T-cell (primary cell): Measurements from ENCODE around the gene JMJD7. TPM values are rescaled to one million over a fixed set of nuclear protein-coding genes. Genes with fewer than 3 reads are reported as not detected.

Experiments used
- ATAC-seq, 4 experiments: fragments of 200-7000 bp in 3 of 4; fragments of 150-1000 bp in 1 of 4; cut with Tn5 transposase; replicated peaks in 1 of 4; 1 replicate in 3 of 4; 2 replicates in 1 of 4; pipeline ENCODE4 v1.10.0; 2021; ENCODE audit warnings: moderate library complexity in 3 of 4, mild to moderate bottlenecking in 2 of 4, moderate number of reproducible peaks in 1 of 4
- CTCF ChIA-PET, 2 donors: fragments of 300-600 bp; sonication (Branson Sonifier 250); formaldehyde crosslinking; loops; one replicate each; lab custom pipeline; 2022; ENCODE audit warnings: antibody characterized with exemption in 2 of 2; lab: Charles Lee
- POLR2A ChIA-PET, 2 donors: fragments of 300-600 bp; sonication (Branson Sonifier 250); formaldehyde crosslinking; loops; one replicate each; lab custom pipeline; 2022; ENCODE audit warnings: antibody characterized with exemption in 2 of 2; lab: Charles Lee
- DNase-seq, 35 experiments: peaks; one replicate each; pipeline versions ENCODE4 v3.0.0 to v3.0.0-alpha.2; 2013 to 2023
- H3K27ac ChIP-seq: one replicate; pipeline ENCODE4 v1.5.1; 2013; ENCODE audit warnings: low read length
- H3K27me3 ChIP-seq, 2 experiments: replicated peaks in 1 of 2; 1 replicate in 1 of 2; 2 replicates in 1 of 2; pipeline versions ENCODE4 v1.6.1 to v1.7.0; 2013; ENCODE audit warnings: low read length in 1 of 2, mixed read lengths in 1 of 2; ENCODE audit not compliant: control insufficient read depth in 2 of 2, insufficient read depth in 2 of 2; ENCODE audit errors: extremely low read depth in 1 of 2
- H3K36me3 ChIP-seq, 2 donors: 1 replicate in 1 of 2; 2 replicates in 1 of 2; pipeline versions ENCODE4 v1.6.1 to v1.7.0; 2013; ENCODE audit warnings: low read length in 1 of 2; ENCODE audit not compliant: control insufficient read depth in 2 of 2, insufficient read depth in 1 of 2; ENCODE audit errors: extremely low read depth in 1 of 2
- H3K4me1 ChIP-seq, 2 experiments: 1 replicate in 1 of 2; 2 replicates in 1 of 2; pipeline versions ENCODE4 v1.6.1 to v1.7.0; 2013; ENCODE audit warnings: low read length in 2 of 2, mixed read lengths in 1 of 2; ENCODE audit not compliant: insufficient read depth in 2 of 2, control insufficient read depth in 1 of 2; ENCODE audit errors: extremely low read depth in 1 of 2
- H3K4me3 ChIP-seq, 2 donors: 1 replicate in 1 of 2; 2 replicates in 1 of 2; pipeline versions ENCODE4 v1.5.1 to v1.7.0; 2013; ENCODE audit warnings: mild to moderate bottlenecking in 2 of 2, low read length in 1 of 2, moderate library complexity in 1 of 2; ENCODE audit not compliant: control insufficient read depth in 1 of 2; ENCODE audit errors: extremely low read depth in 1 of 2
- H3K9me3 ChIP-seq: 2 replicates; pipeline ENCODE4 v1.7.0; 2013
- H3K27ac Mint-ChIP-seq, 2 donors: one replicate each; pipeline ENCODE4 v1.8.0; 2020 to 2021; ENCODE audit warnings: mild to moderate bottlenecking in 2 of 2, mixed read lengths in 2 of 2
- H3K27me3 Mint-ChIP-seq, 2 donors: one replicate each; pipeline ENCODE4 v1.8.0; 2021 to 2022; ENCODE audit warnings: mixed read lengths in 2 of 2
- H3K36me3 Mint-ChIP-seq: one replicate; pipeline ENCODE4 v1.8.0; 2021; ENCODE audit warnings: mixed read lengths
- H3K4me1 Mint-ChIP-seq, 3 donors: one replicate each; pipeline ENCODE4 v1.8.0; 2020 to 2022; ENCODE audit warnings: mixed read lengths in 3 of 3, mild to moderate bottlenecking in 1 of 3
- H3K4me3 Mint-ChIP-seq, 3 donors: one replicate each; pipeline ENCODE4 v1.8.0; 2020 to 2022; ENCODE audit warnings: mild to moderate bottlenecking in 3 of 3, mixed read lengths in 3 of 3, moderate library complexity in 3 of 3
- H3K9me3 Mint-ChIP-seq, 3 donors: one replicate each; pipeline ENCODE4 v1.8.0; 2020 to 2022; ENCODE audit warnings: mixed read lengths in 3 of 3
- WGBS: methylation state at CpG from one replicate; pipeline ENCODE4 v1.1.5; 2013; ENCODE audit warnings: missing lambda C conversion rate; ENCODE audit not compliant: insufficient coverage; 5-methylcytosine and 5-hydroxymethylcytosine counted together
- total RNA-seq, 35 experiments: library from RNA in 6 of 35; stranded (reverse) in 6 of 35; fragments of 120-200 nt in 1 of 35; gene quantifications; one replicate each; pipeline versions ENCODE4 v1.2.1 to v1.2.4 and lab custom pipeline; 2013 to 2026

JMJD7 gene
- total RNA-seq, 5 donors from 2014 or later (not counting 1 experiment from before 2014, with no cell fraction given) = 35.8 to 72.7 (median 45.3) TPM

GRCh38 chr15:41881920-41882688 is 54.2 kb downstream of the JMJD7 start:
- Mint-ChIP-seq H3K27ac (no peak overlapping the region), H3K4me3 (peak overlapping the region in 1 of 3 donors; percentile 65), H3K4me1 (peaks cover 6 to 16% (median 15%) of the 10 kb centered on the region in 3 donors), H3K36me3 (no peaks in the 10 kb centered on the region), H3K9me3 (no peaks in the 10 kb centered on the region), H3K27me3 (peaks cover 13 to 15% of the 10 kb centered on the region in 2 donors)
- DNase-seq = no peak
- H3K36me3 ChIP-seq = no peaks in the 10 kb centered on the region
- peaks cover 2 to 12% of the 10 kb centered on the region in 2 experiments for H3K4me1 ChIP-seq
- H3K4me3 ChIP-seq = no peak overlapping the region
- ChIA-PET POLR2A (interaction anchor here in 1 of 2 donors (0.7 kb wide), 1 partner anchor 307 kb away, joined by 3 read pairs; no protein-coding TSS in a partner anchor), CTCF (no interaction called here)
- H3K27me3 ChIP-seq = peaks cover 0 to 39% of the 10 kb centered on the region in 2 experiments
- no peak overlapping the region for H3K27ac ChIP-seq
- 19% methylated on average over 49 of the region's 81 CpGs for WGBS
- H3K9me3 ChIP-seq = no peaks in the 10 kb centered on the region
- peak; percentile 24 to 55 (median 48) for ATAC-seq

- Mint-ChIP-seq H3K36me3 (no peaks in the 10 kb centered on the region), H3K27ac (peak overlapping the region in 1 of 2 donors; percentile 5), H3K9me3 (no peaks in the 10 kb centered on the region), H3K4me3 (peak overlapping the region in 1 of 3 donors; percentile 40), H3K27me3 (peaks cover 13 to 15% of the 10 kb centered on the region in 2 donors), H3K4me1 (peaks cover 6 to 21% (median 16%) of the 10 kb centered on the region in 3 donors)
- Histone ChIP-seq H3K36me3 (no peaks in the 10 kb centered on the region), H3K4me1 (peaks cover 2 to 16% of the 10 kb centered on the region in 2 experiments), H3K27me3 (peaks cover 0 to 39% of the 10 kb centered on the region in 2 experiments), H3K4me3 (no peak overlapping the region), H3K9me3 (no peaks in the 10 kb centered on the region), H3K27ac (no peak overlapping the region)
- ATAC-seq (peak in 1 of 4 experiments; percentile 13), DNase-seq (no peak)
- CTCF ChIA-PET = no interaction called here
- POLR2A ChIA-PET = no interaction called here
- WGBS = 86% methylated on average over 12 of the region's 14 CpGs
Measured at GRCh38 chr15:41882689-41883483, 55.0 kb downstream of the JMJD7 start.

DNA sequence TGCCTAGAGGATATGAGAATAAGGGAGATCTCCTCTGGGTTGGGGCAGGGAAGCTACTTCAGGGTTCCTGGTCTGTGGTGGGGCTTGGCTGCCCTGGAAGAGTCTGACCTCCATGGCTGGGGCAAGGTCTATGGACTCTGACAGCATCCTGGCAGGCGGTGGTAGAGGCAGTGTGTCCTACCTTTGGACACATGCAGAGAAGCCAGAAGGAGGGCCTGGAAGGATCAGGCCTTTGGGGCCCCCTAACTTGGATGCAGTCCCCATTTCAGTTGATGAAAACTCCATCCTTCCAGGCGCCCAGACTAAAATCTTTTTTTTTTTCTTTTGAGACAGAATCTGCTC is 55.6 kb downstream of the JMJD7 start:
- H3K36me3 Mint-ChIP-seq = no peaks in the 10 kb centered on the region
- peak overlapping the region in 1 of 3 donors; percentile 40 for H3K4me3 Mint-ChIP-seq
- ChIA-PET CTCF (no interaction called here), POLR2A (no interaction called here)
- H3K27ac Mint-ChIP-seq = peak overlapping the region in 1 of 2 donors; percentile 5
- WGBS = 80% methylated on average over 2 of the region's 2 CpGs
- H3K27me3 ChIP-seq = peaks cover 0 to 39% of the 10 kb centered on the region in 2 experiments
- H3K9me3 ChIP-seq = no peaks in the 10 kb centered on the region
- peaks cover 9 to 27% (median 18%) of the 10 kb centered on the region in 3 donors for H3K4me1 Mint-ChIP-seq
- peaks cover 13 to 15% of the 10 kb centered on the region in 2 donors for H3K27me3 Mint-ChIP-seq
- ATAC-seq (no peak), DNase-seq (no peak)
- H3K4me1 ChIP-seq = peaks cover 2 to 22% of the 10 kb centered on the region in 2 experiments
- H3K36me3 ChIP-seq = no peaks in the 10 kb centered on the region
- H3K27ac ChIP-seq = no peak overlapping the region
- H3K4me3 ChIP-seq = no peak overlapping the region
- H3K9me3 Mint-ChIP-seq = no peaks in the 10 kb centered on the region

GRCh38 chr15:41884458-41884857 is 56.6 kb downstream of the JMJD7 start:
- H3K27me3 Mint-ChIP-seq = peaks cover 13 to 15% of the 10 kb centered on the region in 2 donors
- Histone ChIP-seq H3K9me3 (no peaks in the 10 kb centered on the region), H3K4me1 (peaks cover 2 to 32% of the 10 kb centered on the region in 2 experiments), H3K36me3 (no peaks in the 10 kb centered on the region), H3K4me3 (no peak overlapping the region), H3K27ac (no peak overlapping the region), H3K27me3 (peaks cover 0 to 34% of the 10 kb centered on the region in 2 experiments)
- H3K27ac Mint-ChIP-seq = no peak overlapping the region
- H3K36me3 Mint-ChIP-seq = no peaks in the 10 kb centered on the region
- ChIA-PET CTCF (no interaction called here), POLR2A (no interaction called here)
- H3K4me3 Mint-ChIP-seq = peak overlapping the region in 1 of 3 donors; percentile 19
- H3K9me3 Mint-ChIP-seq = no peaks in the 10 kb centered on the region
- H3K4me1 Mint-ChIP-seq = peaks cover 19 to 37% (median 26%) of the 10 kb centered on the region in 3 donors
- no peak for ATAC-seq
- WGBS = 96% methylated on average over 7 of the region's 7 CpGs
- DNase-seq = no peak

DNA sequence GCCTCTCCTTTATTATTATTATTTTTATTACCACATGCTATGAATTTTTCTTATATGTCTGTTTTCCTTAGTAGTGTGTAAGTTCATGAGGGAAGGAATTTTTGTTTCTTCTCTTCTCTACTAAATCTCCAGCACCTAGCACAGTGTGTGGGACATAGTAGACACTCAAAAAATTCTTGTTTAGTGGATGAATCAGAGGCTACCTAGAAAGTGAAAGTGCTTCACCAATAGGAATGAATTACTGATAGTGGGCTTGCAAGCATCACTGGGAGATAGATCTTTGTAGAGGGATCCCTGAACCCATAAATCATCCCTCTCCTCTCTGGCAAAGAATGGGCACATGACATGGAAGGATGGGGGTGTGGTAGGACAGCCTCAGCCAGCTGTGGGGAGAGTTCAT is 57.4 kb downstream of the JMJD7 start:
- Histone ChIP-seq H3K27ac (no peak overlapping the region), H3K36me3 (no peaks in the 10 kb centered on the region), H3K27me3 (peaks cover 0 to 25% of the 10 kb centered on the region in 2 experiments), H3K9me3 (no peaks in the 10 kb centered on the region), H3K4me3 (no peak overlapping the region), H3K4me1 (peaks cover 2 to 32% of the 10 kb centered on the region in 2 experiments)
- Mint-ChIP-seq H3K36me3 (no peaks in the 10 kb centered on the region), H3K4me1 (peaks cover 23 to 41% (median 26%) of the 10 kb centered on the region in 3 donors), H3K4me3 (no peak overlapping the region), H3K27ac (no peak overlapping the region), H3K27me3 (peaks cover 12 to 13% of the 10 kb centered on the region in 2 donors), H3K9me3 (no peaks in the 10 kb centered on the region)
- DNase-seq = no peak
- POLR2A ChIA-PET = no interaction called here
- ATAC-seq = no peak
- CTCF ChIA-PET = no interaction called here

DNA sequence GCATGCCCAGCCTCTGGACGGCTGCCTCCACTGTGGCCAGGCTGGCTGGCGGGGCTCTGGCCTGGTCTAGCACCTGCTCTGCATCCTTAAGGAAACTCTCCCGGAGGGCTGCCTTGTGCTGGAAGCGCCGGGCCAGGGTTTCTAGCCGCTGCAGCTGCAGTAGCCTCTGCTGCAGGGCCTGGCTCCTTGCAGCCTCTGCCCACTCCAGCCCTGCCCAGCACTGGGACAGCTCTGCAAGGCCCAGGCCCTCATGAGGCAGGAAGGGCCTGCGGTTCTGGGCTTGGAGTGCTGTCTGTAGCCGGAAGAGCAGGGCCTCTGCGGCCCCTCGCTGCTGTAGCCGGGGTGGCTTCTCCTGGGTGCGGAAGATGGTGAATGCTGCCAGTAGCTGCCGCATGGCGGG is 57.9 kb downstream of the JMJD7 start:
- Mint-ChIP-seq H3K9me3 (no peaks in the 10 kb centered on the region), H3K4me1 (peaks cover 22 to 41% (median 23%) of the 10 kb centered on the region in 3 donors), H3K4me3 (no peak overlapping the region), H3K36me3 (no peaks in the 10 kb centered on the region), H3K27me3 (peaks cover 8 to 9% of the 10 kb centered on the region in 2 donors), H3K27ac (no peak overlapping the region)
- Histone ChIP-seq H3K4me1 (peaks cover 2 to 32% of the 10 kb centered on the region in 2 experiments), H3K9me3 (no peaks in the 10 kb centered on the region), H3K36me3 (no peaks in the 10 kb centered on the region), H3K27ac (no peak overlapping the region), H3K4me3 (no peak overlapping the region), H3K27me3 (peaks cover 0 to 20% of the 10 kb centered on the region in 2 experiments)
- no peak for ATAC-seq
- 95% methylated on average over 14 of the region's 14 CpGs for WGBS
- no peak for DNase-seq
- ChIA-PET CTCF (no interaction called here), POLR2A (no interaction called here)
